Measurements from ENCODE around the gene TMEM156.

DNA sequence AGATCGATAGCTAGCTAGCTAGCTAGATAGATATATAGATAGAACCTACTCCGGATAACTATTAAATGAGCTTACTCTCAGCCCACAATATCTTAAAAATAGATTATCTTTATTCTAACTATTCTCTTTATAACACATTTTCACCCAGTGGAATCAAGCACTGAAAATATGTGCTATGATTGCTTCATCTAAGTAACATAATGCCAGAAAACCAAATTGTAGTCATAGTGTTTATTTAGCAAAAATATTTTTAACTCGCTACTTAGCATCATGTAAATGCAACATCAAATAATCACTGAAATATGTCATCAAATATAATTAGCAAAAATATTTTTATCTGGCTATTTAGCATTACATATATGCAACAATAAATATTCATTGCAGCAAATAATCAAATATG is 1.5 kb downstream of the TMEM156 start:
- TF ChIP-seq SMC3 (IDR thresholded peaks at IDR 0.05; ENCODE audit: low read depth, low read length) (no peak), MAZ (IDR thresholded peaks at IDR 0.05; ENCODE audit: borderline replicate concordance, low read depth, low read length) (no peak), CTCF (conservative IDR thresholded peaks at IDR 0.05; ENCODE audit: low read depth, low read length) (no peak), POLR2A (IDR thresholded peaks at IDR 0.05; ENCODE audit: low read depth, low read length) (no peak), FOS (IDR thresholded peaks at IDR 0.05; ENCODE audit: low read depth, low read length) (no peak), ELK1 (IDR thresholded peaks at IDR 0.05; ENCODE audit: borderline replicate concordance, low read depth, low read length) (no peak), CHD1 (IDR thresholded peaks at IDR 0.05; ENCODE audit: low read depth, low read length) (no peak)

Data from IMR-90 (cell line).